ENCODE measurements around the gene MED12L. TPM values are rescaled to one million over a fixed set of nuclear protein-coding genes. Genes with fewer than 3 reads are reported as not detected.

Gene MED12L
- polyA plus RNA-seq, 1 donor from 2014 or later: 28.5 TPM

DNA sequence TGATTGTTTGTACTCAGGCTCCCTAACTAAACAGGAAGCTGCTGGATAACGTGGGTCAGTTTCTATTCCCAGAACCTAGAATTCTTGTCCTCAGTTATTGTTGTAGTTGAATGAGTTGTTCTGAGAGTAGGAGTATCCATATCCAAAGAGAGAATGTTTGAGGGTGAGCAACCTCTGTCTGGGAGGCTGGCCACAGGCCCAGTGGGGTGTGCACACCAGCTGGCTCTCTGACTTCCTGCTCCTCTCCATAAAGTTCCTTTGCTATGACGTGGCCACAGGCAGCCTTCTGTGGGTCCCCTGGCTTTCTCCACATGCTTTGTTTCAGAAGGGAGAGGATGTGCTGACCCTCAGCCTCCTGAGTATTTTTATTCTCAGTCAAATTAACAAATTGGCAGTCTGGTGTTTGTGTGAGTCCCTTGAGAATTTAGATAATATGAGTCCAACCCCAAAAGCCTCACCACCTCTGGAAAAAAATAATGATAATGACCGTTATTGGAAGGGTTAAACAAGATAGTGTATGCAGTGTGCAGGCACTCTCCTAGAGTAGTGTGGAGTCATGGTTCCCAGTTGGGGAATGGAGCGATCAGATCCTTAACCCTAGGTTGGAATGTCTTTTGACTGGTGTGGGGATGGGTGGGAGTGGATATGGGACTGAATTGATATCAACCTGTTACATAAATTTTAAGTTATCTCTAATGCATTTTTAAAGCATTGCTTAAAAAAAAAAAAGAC lies 47.6 kb upstream of the MED12L start:
- no peak overlapping the region for H2AFZ ChIP-seq (ENCODE audit: low read depth, low read length)
- H3K36me3 ChIP-seq (ENCODE audit: insufficient read depth, low read length): no peaks in the 10 kb centered on the region
- no peaks in the 10 kb centered on the region for H4K20me1 ChIP-seq (ENCODE audit: insufficient read depth)
- H3K9me2 ChIP-seq (ENCODE audit: insufficient read depth, low read length): no peaks in the 10 kb centered on the region
- H3F3A ChIP-seq (ENCODE audit: insufficient read depth, low read length, poor library complexity, severe bottlenecking): no peaks in the 10 kb centered on the region
- H3K9me3 ChIP-seq (ENCODE audit: low read length): no peaks in the 10 kb centered on the region
- no peak overlapping the region for H3K4me3 ChIP-seq (ENCODE audit: low read length)
- TF ChIP-seq, protein P1, sequence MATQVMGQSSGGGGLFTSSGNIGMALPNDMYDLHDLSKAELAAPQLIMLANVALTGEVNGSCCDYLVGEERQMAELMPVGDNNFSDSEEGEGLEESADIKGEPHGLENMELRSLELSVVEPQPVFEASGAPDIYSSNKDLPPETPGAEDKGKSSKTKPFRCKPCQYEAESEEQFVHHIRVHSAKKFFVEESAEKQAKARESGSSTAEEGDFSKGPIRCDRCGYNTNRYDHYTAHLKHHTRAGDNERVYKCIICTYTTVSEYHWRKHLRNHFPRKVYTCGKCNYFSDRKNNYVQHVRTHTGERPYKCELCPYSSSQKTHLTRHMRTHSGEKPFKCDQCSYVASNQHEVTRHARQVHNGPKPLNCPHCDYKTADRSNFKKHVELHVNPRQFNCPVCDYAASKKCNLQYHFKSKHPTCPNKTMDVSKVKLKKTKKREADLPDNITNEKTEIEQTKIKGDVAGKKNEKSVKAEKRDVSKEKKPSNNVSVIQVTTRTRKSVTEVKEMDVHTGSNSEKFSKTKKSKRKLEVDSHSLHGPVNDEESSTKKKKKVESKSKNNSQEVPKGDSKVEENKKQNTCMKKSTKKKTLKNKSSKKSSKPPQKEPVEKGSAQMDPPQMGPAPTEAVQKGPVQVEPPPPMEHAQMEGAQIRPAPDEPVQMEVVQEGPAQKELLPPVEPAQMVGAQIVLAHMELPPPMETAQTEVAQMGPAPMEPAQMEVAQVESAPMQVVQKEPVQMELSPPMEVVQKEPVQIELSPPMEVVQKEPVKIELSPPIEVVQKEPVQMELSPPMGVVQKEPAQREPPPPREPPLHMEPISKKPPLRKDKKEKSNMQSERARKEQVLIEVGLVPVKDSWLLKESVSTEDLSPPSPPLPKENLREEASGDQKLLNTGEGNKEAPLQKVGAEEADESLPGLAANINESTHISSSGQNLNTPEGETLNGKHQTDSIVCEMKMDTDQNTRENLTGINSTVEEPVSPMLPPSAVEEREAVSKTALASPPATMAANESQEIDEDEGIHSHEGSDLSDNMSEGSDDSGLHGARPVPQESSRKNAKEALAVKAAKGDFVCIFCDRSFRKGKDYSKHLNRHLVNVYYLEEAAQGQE (IDR thresholded peaks at IDR 0.05; ENCODE audit: borderline replicate concordance): no peak
- TF ChIP-seq EZH2 (IDR thresholded peaks at IDR 0.05; ENCODE audit: borderline replicate concordance, insufficient read depth, low read length, poor library complexity, severe bottlenecking) (no peak), RAD21 (conservative IDR thresholded peaks at IDR 0.05) (no peak), POLR2AphosphoS5 (IDR thresholded peaks at IDR 0.05) (no peak), EP300 (conservative IDR thresholded peaks at IDR 0.05; ENCODE audit: poor library complexity, severe bottlenecking) (no peak)
- no peak overlapping the region for H3K9ac ChIP-seq (ENCODE audit: low read length)
- H3K79me2 ChIP-seq (replicated peaks; ENCODE audit: insufficient read depth, low read length): no peaks in the 10 kb centered on the region
- no peak overlapping the region for H3K27ac ChIP-seq (ENCODE audit: low read length)
- H3K27me3 ChIP-seq (ENCODE audit: insufficient read depth, low read depth, low read length): no peaks in the 10 kb centered on the region
- no peak overlapping the region for H3K4me2 ChIP-seq (ENCODE audit: low read length)

DNA sequence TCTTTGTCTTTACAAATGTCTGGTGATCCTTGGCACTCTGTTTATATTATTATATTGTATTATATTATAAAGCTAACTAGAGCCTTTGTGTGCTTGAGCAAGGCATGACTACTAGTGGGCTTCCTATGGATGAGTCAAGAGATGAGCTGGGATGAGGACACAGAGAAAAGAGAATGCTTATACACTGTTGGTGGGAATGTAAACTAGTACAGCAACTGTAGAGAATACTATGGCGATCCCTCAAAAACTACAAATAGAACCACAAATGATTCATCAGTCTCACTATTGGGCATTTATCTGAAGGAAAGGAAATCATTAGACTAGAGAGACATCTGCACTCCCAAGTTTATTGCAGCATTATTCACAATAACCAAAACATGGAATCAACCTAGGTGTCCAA lies 40.8 kb upstream of the MED12L start:
- no peaks in the 10 kb centered on the region for H3K9me2 ChIP-seq (ENCODE audit: insufficient read depth, low read length)
- H2AFZ ChIP-seq (ENCODE audit: low read depth, low read length): no peak overlapping the region
- no peaks in the 10 kb centered on the region for H3K27me3 ChIP-seq (ENCODE audit: insufficient read depth, low read depth, low read length)
- H3K9me3 ChIP-seq (ENCODE audit: low read length): no peaks in the 10 kb centered on the region
- no peaks in the 10 kb centered on the region for H3K79me2 ChIP-seq (replicated peaks; ENCODE audit: insufficient read depth, low read length)
- H3K9ac ChIP-seq (ENCODE audit: low read length): no peak overlapping the region
- no peaks in the 10 kb centered on the region for H4K20me1 ChIP-seq (ENCODE audit: insufficient read depth)
- H3F3A ChIP-seq (ENCODE audit: insufficient read depth, low read length, poor library complexity, severe bottlenecking): no peaks in the 10 kb centered on the region
- H3K27ac ChIP-seq (ENCODE audit: low read length): no peak overlapping the region
- TF ChIP-seq EP300 (conservative IDR thresholded peaks at IDR 0.05; ENCODE audit: poor library complexity, severe bottlenecking) (no peak), EZH2 (IDR thresholded peaks at IDR 0.05; ENCODE audit: borderline replicate concordance, insufficient read depth, low read length, poor library complexity, severe bottlenecking) (no peak)
- H3K4me2 ChIP-seq (ENCODE audit: low read length): no peak overlapping the region
- no peaks in the 10 kb centered on the region for H3K36me3 ChIP-seq (ENCODE audit: insufficient read depth, low read length)
- no peak overlapping the region for H3K4me3 ChIP-seq (ENCODE audit: low read length)

DNA sequence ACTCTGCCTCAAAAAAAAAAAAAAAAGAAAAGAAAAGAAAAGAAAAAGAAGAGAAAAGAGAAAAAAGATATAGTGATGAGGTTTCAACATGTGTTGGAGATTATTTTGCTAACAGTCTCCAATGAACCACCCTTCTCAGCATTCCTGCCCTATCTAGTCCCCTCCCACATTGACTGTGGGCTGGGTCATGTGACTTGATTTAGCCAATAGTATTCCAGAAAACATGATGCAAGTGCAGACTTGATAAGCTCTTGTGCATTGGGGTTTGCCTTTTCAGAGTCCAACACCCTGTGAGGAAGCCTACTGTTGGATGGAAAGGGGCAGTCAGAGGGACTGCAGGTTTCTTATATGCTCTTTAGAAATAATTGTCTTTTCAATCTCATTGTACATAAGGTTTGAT lies 37.8 kb upstream of the MED12L start:
- Histone ChIP-seq H3K27me3 (ENCODE audit: insufficient read depth, low read depth, low read length) (no peaks in the 10 kb centered on the region), H3K9me2 (ENCODE audit: insufficient read depth, low read length) (no peaks in the 10 kb centered on the region), H3K27ac (ENCODE audit: low read length) (no peak overlapping the region), H3K4me2 (ENCODE audit: low read length) (no peak overlapping the region), H4K20me1 (ENCODE audit: insufficient read depth) (no peaks in the 10 kb centered on the region), H3K9me3 (ENCODE audit: low read length) (no peaks in the 10 kb centered on the region), H3K4me3 (ENCODE audit: low read length) (no peak overlapping the region), H2AFZ (ENCODE audit: low read depth, low read length) (no peak overlapping the region), H3K79me2 (replicated peaks; ENCODE audit: insufficient read depth, low read length) (no peaks in the 10 kb centered on the region), H3F3A (ENCODE audit: insufficient read depth, low read length, poor library complexity, severe bottlenecking) (no peaks in the 10 kb centered on the region), H3K9ac (ENCODE audit: low read length) (no peak overlapping the region), H3K36me3 (ENCODE audit: insufficient read depth, low read length) (no peaks in the 10 kb centered on the region)
- no peak for TF ChIP-seq TAF1 (IDR thresholded peaks at IDR 0.05; ENCODE audit: low read depth)
- no peak for TF ChIP-seq EP300 (conservative IDR thresholded peaks at IDR 0.05; ENCODE audit: poor library complexity, severe bottlenecking)
- no peak for TF ChIP-seq MXI1 (conservative IDR thresholded peaks at IDR 0.05; ENCODE audit: poor library complexity, severe bottlenecking)
